Nephron (organoid): ENCODE measurements around the gene MST1R.
A peak's percentile ranks its signal among the peaks of the same experiment; 100 is the strongest.

Experiments used
- H3K27ac Mint-ChIP-seq, 3 experiments: 2 replicates each; pipeline ENCODE4 v1.8.0; 2020; ENCODE audit warnings: mixed read lengths in 3 of 3, mild to moderate bottlenecking in 2 of 3, moderate library complexity in 1 of 3
- H3K27me3 Mint-ChIP-seq: 2 replicates; pipeline ENCODE4 v1.8.0; 2021; ENCODE audit warnings: low read depth, mild to moderate bottlenecking, moderate library complexity, mixed read lengths
- H3K36me3 Mint-ChIP-seq: 2 replicates; pipeline ENCODE4 v1.8.0; 2020; ENCODE audit warnings: low read depth, mixed read lengths
- H3K4me1 Mint-ChIP-seq: 2 replicates; pipeline ENCODE4 v1.8.0; 2020; ENCODE audit warnings: mixed read lengths
- H3K4me3 Mint-ChIP-seq, 3 experiments: 2 replicates each; pipeline ENCODE4 v1.8.0; 2020; ENCODE audit warnings: mild to moderate bottlenecking in 3 of 3, mixed read lengths in 3 of 3, moderate library complexity in 2 of 3
- H3K9me3 Mint-ChIP-seq: 2 replicates; pipeline ENCODE4 v1.8.0; 2020; ENCODE audit warnings: mixed read lengths
- CTCF ChIP-seq, 3 experiments: fragments of 200-600 bp; sonication (generic); IDR thresholded peaks; one replicate each; pipeline ENCODE4 v1.5.0; 2021; ENCODE audit warnings: antibody characterized with exemption in 3 of 3; ENCODE audit not compliant: unreplicated experiment in 3 of 3

MST1R gene

GRCh38 chr3:49868862-49869466 is 34.7 kb downstream of the MST1R start:
- Mint-ChIP-seq H3K27me3 (peaks cover 53% of the 10 kb centered on the region), H3K4me3 (peak overlapping the region; percentile 42 to 62 (median 54)), H3K36me3 (no peaks in the 10 kb centered on the region), H3K9me3 (no peaks in the 10 kb centered on the region), H3K4me1 (peaks cover 11% of the 10 kb centered on the region), H3K27ac (no peak overlapping the region)
- no peak for TF ChIP-seq CTCF (IDR thresholded peaks at IDR 0.05; ENCODE audit: unreplicated experiment in 3 of 3)

- Mint-ChIP-seq H3K4me3 (peak overlapping the region; percentile 32 to 62 (median 54)), H3K9me3 (no peaks in the 10 kb centered on the region), H3K27me3 (peaks cover 63% of the 10 kb centered on the region), H3K36me3 (no peaks in the 10 kb centered on the region), H3K27ac (no peak overlapping the region), H3K4me1 (peaks cover 11% of the 10 kb centered on the region)
- TF ChIP-seq CTCF (IDR thresholded peaks at IDR 0.05; ENCODE audit: unreplicated experiment in 3 of 3): no peak
Observed at GRCh38 chr3:49867871-49868321, 35.8 kb downstream of the MST1R start.

- Mint-ChIP-seq H3K4me1 (peaks cover 11% of the 10 kb centered on the region), H3K36me3 (no peaks in the 10 kb centered on the region), H3K27ac (no peak overlapping the region), H3K9me3 (no peaks in the 10 kb centered on the region), H3K27me3 (peaks cover 68% of the 10 kb centered on the region), H3K4me3 (peak overlapping the region in 2 of 3 experiments; percentile 32 to 54)
- TF ChIP-seq CTCF (IDR thresholded peaks at IDR 0.05; ENCODE audit: unreplicated experiment in 3 of 3): no peak
Observed at GRCh38 chr3:49867400-49867799, 36.3 kb downstream of the MST1R start.

GRCh38 chr3:49865198-49865784 is 38.4 kb downstream of the MST1R start:
- Mint-ChIP-seq H3K4me1 (peaks cover 11% of the 10 kb centered on the region), H3K4me3 (no peak overlapping the region), H3K36me3 (no peaks in the 10 kb centered on the region), H3K27me3 (peaks cover 55% of the 10 kb centered on the region), H3K27ac (no peak overlapping the region), H3K9me3 (no peaks in the 10 kb centered on the region)
- TF ChIP-seq CTCF (IDR thresholded peaks at IDR 0.05; ENCODE audit: unreplicated experiment in 3 of 3): no peak

- H3K27ac Mint-ChIP-seq: no peak overlapping the region
Observed at GRCh38 chr3:49864505-49864904, 39.2 kb downstream of the MST1R start.

More at GRCh38 chr3:49864505-49864904, 39.2 kb downstream of the MST1R start:
- Mint-ChIP-seq H3K4me1 (peaks cover 11% of the 10 kb centered on the region), H3K27me3 (peaks cover 50% of the 10 kb centered on the region), H3K36me3 (no peaks in the 10 kb centered on the region), H3K4me3 (no peak overlapping the region), H3K9me3 (no peaks in the 10 kb centered on the region)
- TF ChIP-seq CTCF (IDR thresholded peaks at IDR 0.05; ENCODE audit: unreplicated experiment in 3 of 3): no peak
